A549 (cell line): ENCODE data around the gene TPGS1. TPM values are rescaled to one million over a fixed set of nuclear protein-coding genes. Genes with fewer than 3 reads are reported as not detected.
A peak's percentile ranks its signal among the peaks of the same experiment; 100 is the strongest.

Experiments
- ATAC-seq, 2 experiments: fragments of 200-7000 bp in 1 of 2; fragments of >200 bp in 1 of 2; cut with Nextera tagmentation in 1 of 2; cut with Tn5 transposase in 1 of 2; 3 replicates each; pipeline versions ENCODE4 v1.8.0 to v1.9.1; 2018 to 2020; ENCODE audit warnings: mild to moderate bottlenecking in 1 of 2, moderate library complexity in 1 of 2
- CTCF ChIA-PET: fragments of 300-600 bp; sonication (Branson Sonifier 250); formaldehyde crosslinking; extraction: SDS; loops from one replicate; lab custom pipeline; 2021; ENCODE audit warnings: antibody characterized with exemption, inconsistent platforms; lab: Yijun Ruan, JAX
- POLR2A ChIA-PET: fragments of 350-600 bp; formaldehyde crosslinking; extraction: SDS; loops from one replicate; lab custom pipeline; 2021; ENCODE audit warnings: antibody characterized with exemption, inconsistent platforms; lab: Yijun Ruan, JAX
- DNase-seq, 2 experiments: peaks; one replicate each; pipeline versions ENCODE4 v3.0.0 to v3.0.0-alpha.2; 2011 to 2016; ENCODE audit warnings: low read depth in 1 of 2, low spot score in 1 of 2
- FAIRE-seq: peaks from 2 replicates; lab custom pipeline; 2011; peaks lifted over from hg19 to GRCh38; lab: Jason Lieb, UNC
- H3K27ac ChIP-seq, 2 experiments: fragments of >200 bp; sonication (Bioruptor Twin); formaldehyde crosslinking; 3 replicates each; pipeline ENCODE4 v1.5.1; 2016 to 2017
- H3K4me1 ChIP-seq: fragments of >200 bp; sonication (Bioruptor Twin); formaldehyde crosslinking; 3 replicates; pipeline ENCODE4 v1.6.1; 2016
- H3K4me2 ChIP-seq: fragments of >200 bp; sonication (Bioruptor Twin); formaldehyde crosslinking; 3 replicates; pipeline ENCODE4 v1.6.1; 2016
- H3K4me3 ChIP-seq: fragments of >200 bp; sonication (Bioruptor Twin); formaldehyde crosslinking; 3 replicates; pipeline ENCODE4 v1.5.1; 2016
- H3K9me3 ChIP-seq: fragments of >200 bp; sonication (Bioruptor Twin); formaldehyde crosslinking; 3 replicates; pipeline ENCODE4 v1.6.1; 2016
- CBX8 ChIP-seq: fragments of 200-600 bp; sonication (generic); IDR thresholded peaks from 2 replicates; pipeline ENCODE4 v1.6.1; 2016
- CTCF ChIP-seq: fragments of >200 bp; sonication (Bioruptor Twin); formaldehyde crosslinking; IDR thresholded peaks from 3 replicates; pipeline ENCODE4 v1.5.1; 2016
- EP300 ChIP-seq, 2 experiments: fragments of >200 bp; sonication (Bioruptor Twin); formaldehyde crosslinking; IDR thresholded peaks; 2 replicates in 1 of 2; 3 replicates in 1 of 2; pipeline ENCODE4 v1.6.1; 2016 to 2017
- HOXA7 ChIP-seq: fragments of 250-450 bp; sonication (Bioruptor Pico); IDR thresholded peaks from 2 replicates; pipeline ENCODE4 v1.5.0; 2020; ENCODE audit warnings: mild to moderate bottlenecking, moderate library complexity
- MAFK ChIP-seq: fragments of 450-650 bp; IDR thresholded peaks from 2 replicates; pipeline ENCODE4 v1.6.1; 2014; ENCODE audit not compliant: partially characterized antibody
- MYC ChIP-seq: IDR thresholded peaks from 2 replicates; pipeline ENCODE4 v1.6.1; 2012; ENCODE audit warnings: mild to moderate bottlenecking, inconsistent platforms, low read length, improper control_type of control experiment, borderline replicate concordance
- NR3C1 ChIP-seq: fragments of >200 bp; sonication (Bioruptor Twin); formaldehyde crosslinking; IDR thresholded peaks from 3 replicates; pipeline ENCODE4 v1.6.1; 2017
- PHF8 ChIP-seq: fragments of 200-600 bp; sonication (generic); IDR thresholded peaks from 2 replicates; pipeline ENCODE4 v1.6.1; 2016; ENCODE audit warnings: low read depth, mild to moderate bottlenecking, antibody characterized with exemption, moderate library complexity, borderline replicate concordance
- RAD21 ChIP-seq, 2 experiments: fragments of >200 bp in 1 of 2; sonication (Bioruptor Twin) in 1 of 2; formaldehyde crosslinking in 1 of 2; IDR thresholded peaks in 1 of 2; conservative IDR thresholded peaks in 1 of 2; 2 replicates in 1 of 2; 3 replicates in 1 of 2; pipeline ENCODE4 v1.6.1; 2012 to 2018; ENCODE audit warnings: inconsistent platforms in 1 of 2
- RCOR1 ChIP-seq: fragments of 150-350 bp; IDR thresholded peaks from 2 replicates; pipeline ENCODE4 v1.6.1; 2014; ENCODE audit warnings: antibody characterized with exemption, low read length, low read depth
- TP53 ChIP-seq: fragments of 250-450 bp; sonication (Bioruptor Pico); IDR thresholded peaks from 2 replicates; pipeline ENCODE4 v1.5.0; 2021; ENCODE audit warnings: mild to moderate bottlenecking, moderate library complexity
- ZFP36 ChIP-seq: fragments of 450-650 bp; IDR thresholded peaks from 2 replicates; pipeline ENCODE4 v1.6.1; 2014; ENCODE audit warnings: borderline replicate concordance; ENCODE audit not compliant: partially characterized antibody
- WGBS: methylation state at CpG from one replicate; pipeline ENCODE4 v1.1.6; 2017; ENCODE audit errors: missing lambda C conversion rate; 5-methylcytosine and 5-hydroxymethylcytosine counted together
- polyA plus RNA-seq, 4 experiments: library from polyadenylated mRNA; depleted of rRNA in 3 of 4; stranded (reverse); fragments of >200 nt; fragmentation: RNase III in 1 of 4; extraction: RNeasy Plus Mini Kit Qiagen cat#74134 plus additional on column Dnase treatment in 1 of 4; gene quantifications; 2 replicates in 3 of 4; 3 replicates in 1 of 4; pipeline ENCODE4 v1.2.3, GENCODE V29; 2011 to 2017
- TF ChIP-seq, protein P1 (sequence below): IDR thresholded peaks from 2 replicates; pipeline ENCODE4 v1.6.1; 2012; ENCODE audit warnings: low read depth, borderline replicate concordance
- TF ChIP-seq, protein P2 (sequence below): fragments of >200 bp; sonication (Bioruptor Twin); formaldehyde crosslinking; IDR thresholded peaks from 3 replicates; pipeline ENCODE4 v1.6.1; 2016
- TF ChIP-seq, protein P3 (sequence below): fragments of 250-450 bp; sonication (Bioruptor Pico); IDR thresholded peaks from 2 replicates; pipeline ENCODE4 v1.5.0; 2021; ENCODE audit warnings: mild to moderate bottlenecking, moderate library complexity, borderline replicate concordance

Gene TPGS1
- polyA plus RNA-seq, 2 of the 4 experiments (the other 2 are of a cell fraction): 2.7 to 13.1 TPM

DNA sequence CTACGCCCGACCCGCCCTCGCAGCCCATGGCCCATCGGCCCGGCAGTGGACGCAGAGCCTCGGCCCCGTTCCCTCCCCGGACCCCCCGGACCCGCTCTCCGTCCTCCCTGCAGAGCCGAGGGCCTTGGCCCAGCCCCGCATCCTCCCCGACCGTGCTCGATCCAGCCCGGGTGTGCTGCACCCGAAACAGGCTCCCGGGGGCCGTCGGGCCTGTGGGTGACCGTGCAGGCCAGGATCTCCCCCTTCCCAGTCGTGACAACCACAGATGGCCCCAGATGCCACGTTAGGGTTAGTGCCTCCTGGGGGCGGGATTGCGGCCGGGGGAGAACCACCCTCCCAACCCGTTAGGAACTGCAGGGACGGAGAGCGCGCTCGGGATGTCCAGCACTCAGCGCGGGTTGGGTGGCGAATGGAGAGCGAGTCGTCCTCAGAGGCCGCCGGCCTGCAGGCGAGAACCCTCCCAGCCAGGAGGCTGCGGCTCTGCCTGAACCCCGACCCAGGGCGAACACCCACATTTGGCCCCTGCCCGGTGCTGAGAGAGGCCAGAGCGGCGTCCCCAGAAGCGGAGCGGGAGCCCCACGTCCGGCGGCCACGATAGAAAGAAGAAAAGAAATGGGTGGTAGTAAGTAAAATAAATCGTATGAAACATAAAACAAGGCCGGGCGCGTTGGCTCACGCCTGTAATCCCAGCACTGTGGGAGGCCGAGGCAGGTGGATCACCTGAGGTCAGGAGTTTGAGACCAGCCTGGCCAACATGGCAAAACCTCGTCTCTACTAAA, 17.7 kb upstream of the TPGS1 start:
- no peak for FAIRE-seq
- Histone ChIP-seq H3K4me3 (peak overlapping the region; percentile 99), H3K27ac (peak overlapping the region; percentile 100), H3K4me2 (peak overlapping the region; percentile 89)
- DNase-seq: no peak
- ATAC-seq: peak; percentile 36 to 40
- TF ChIP-seq ZFP36: no peak
- TF ChIP-seq PHF8: 0 out of 2 replicates have a peak, but pooled peaks have one; percentile 27
- TF ChIP-seq, all 56 proteins: peak for 1
- POLR2A ChIA-PET: interaction anchor here (1.0 kb wide), 1 partner anchor 17 kb away, joined by 9 read pairs; no protein-coding TSS in a partner anchor
- Histone ChIP-seq H3K4me1 (no peaks in the 10 kb centered on the region; the same call in 2 of the 3 replicates), H3K9me3 (no peaks in the 10 kb centered on the region)
- CTCF ChIA-PET: no interaction called here
- 95% methylated on average over 17 of the region's 61 CpGs for WGBS

DNA sequence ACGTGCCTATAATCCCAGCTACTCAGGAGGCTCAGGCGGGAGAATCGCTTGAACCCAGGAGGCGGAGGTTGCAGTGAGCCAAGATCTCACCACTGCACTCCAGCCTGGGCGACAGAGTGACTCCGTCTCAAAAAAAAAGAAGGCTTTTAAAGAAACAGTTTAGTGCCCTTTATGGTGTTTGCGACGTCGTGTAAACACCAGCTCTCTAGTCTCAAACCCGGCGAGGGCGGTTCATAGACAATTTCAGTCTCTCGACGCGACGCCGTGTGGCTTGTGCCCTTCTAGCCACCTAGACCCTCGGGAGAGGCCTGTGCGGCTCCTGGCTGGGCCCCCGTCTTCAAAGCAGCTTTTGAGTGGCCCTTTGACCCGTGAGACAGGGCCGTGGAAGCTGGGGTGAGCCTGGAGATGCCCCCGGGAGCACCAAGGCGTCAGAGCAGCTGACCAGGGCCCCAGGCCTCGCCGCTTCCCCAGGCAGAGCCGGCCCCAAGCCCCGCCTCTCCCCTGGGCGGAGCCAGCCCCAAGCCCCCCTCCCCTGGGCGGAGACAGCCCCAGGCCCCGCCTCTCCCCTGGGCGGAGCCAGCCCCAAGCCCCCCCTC, 16.1 kb upstream of the TPGS1 start:
- Histone ChIP-seq H3K4me1 (peaks cover 5% of the 10 kb centered on the region; the same call in 1 of the 3 replicates), H3K27ac (0 out of 6 replicates have a peak overlapping the region, but pooled peaks of 1 of the 2 experiments have one; percentile 18), H3K4me3 (no peak overlapping the region), H3K4me2 (no peak overlapping the region), H3K9me3 (no peaks in the 10 kb centered on the region)
- no peak for TF ChIP-seq NR3C1
- TF ChIP-seq, protein P1, sequence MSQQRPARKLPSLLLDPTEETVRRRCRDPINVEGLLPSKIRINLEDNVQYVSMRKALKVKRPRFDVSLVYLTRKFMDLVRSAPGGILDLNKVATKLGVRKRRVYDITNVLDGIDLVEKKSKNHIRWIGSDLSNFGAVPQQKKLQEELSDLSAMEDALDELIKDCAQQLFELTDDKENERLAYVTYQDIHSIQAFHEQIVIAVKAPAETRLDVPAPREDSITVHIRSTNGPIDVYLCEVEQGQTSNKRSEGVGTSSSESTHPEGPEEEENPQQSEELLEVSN: no peak
- TF ChIP-seq RAD21 (conservative IDR thresholded peaks at IDR 0.05 in 1 of 2, IDR thresholded peaks at IDR 0.05 in 1 of 2): no peak
- no peak for TF ChIP-seq CBX8
- TF ChIP-seq MAFK: no peak
- TF ChIP-seq, protein P2, sequence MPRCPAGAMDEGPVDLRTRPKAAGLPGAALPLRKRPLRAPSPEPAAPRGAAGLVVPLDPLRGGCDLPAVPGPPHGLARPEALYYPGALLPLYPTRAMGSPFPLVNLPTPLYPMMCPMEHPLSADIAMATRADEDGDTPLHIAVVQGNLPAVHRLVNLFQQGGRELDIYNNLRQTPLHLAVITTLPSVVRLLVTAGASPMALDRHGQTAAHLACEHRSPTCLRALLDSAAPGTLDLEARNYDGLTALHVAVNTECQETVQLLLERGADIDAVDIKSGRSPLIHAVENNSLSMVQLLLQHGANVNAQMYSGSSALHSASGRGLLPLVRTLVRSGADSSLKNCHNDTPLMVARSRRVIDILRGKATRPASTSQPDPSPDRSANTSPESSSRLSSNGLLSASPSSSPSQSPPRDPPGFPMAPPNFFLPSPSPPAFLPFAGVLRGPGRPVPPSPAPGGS: no peak
- no peak for TF ChIP-seq HOXA7 (CRISPR knock-in tag)
- TF ChIP-seq RCOR1: no peak
- TF ChIP-seq CTCF: no peak
- TF ChIP-seq, protein P3, sequence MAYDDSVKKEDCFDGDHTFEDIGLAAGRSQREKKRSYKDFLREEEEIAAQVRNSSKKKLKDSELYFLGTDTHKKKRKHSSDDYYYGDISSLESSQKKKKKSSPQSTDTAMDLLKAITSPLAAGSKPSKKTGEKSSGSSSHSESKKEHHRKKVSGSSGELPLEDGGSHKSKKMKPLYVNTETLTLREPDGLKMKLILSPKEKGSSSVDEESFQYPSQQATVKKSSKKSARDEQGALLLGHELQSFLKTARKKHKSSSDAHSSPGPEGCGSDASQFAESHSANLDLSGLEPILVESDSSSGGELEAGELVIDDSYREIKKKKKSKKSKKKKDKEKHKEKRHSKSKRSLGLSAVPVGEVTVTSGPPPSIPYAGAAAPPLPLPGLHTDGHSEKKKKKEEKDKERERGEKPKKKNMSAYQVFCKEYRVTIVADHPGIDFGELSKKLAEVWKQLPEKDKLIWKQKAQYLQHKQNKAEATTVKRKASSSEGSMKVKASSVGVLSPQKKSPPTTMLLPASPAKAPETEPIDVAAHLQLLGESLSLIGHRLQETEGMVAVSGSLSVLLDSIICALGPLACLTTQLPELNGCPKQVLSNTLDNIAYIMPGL: no peak
- no peak for TF ChIP-seq TP53
- TF ChIP-seq EP300 (IDR thresholded peaks at IDR 0.05): no peak
- no peak for TF ChIP-seq MYC
- ChIA-PET POLR2A (no interaction called here), CTCF (interaction anchor here (0.7 to 1.8 kb wide), 3 partner anchors 15 to 188 kb away, joined by 3 to 8 read pairs (median 5); no protein-coding TSS in a partner anchor)
- FAIRE-seq (no peak), DNase-seq (no peak), ATAC-seq (no peak)
- WGBS: 87% methylated on average over 16 of the region's 32 CpGs
